Measurements from ENCODE around the gene CD180.

Gene CD180

DNA sequence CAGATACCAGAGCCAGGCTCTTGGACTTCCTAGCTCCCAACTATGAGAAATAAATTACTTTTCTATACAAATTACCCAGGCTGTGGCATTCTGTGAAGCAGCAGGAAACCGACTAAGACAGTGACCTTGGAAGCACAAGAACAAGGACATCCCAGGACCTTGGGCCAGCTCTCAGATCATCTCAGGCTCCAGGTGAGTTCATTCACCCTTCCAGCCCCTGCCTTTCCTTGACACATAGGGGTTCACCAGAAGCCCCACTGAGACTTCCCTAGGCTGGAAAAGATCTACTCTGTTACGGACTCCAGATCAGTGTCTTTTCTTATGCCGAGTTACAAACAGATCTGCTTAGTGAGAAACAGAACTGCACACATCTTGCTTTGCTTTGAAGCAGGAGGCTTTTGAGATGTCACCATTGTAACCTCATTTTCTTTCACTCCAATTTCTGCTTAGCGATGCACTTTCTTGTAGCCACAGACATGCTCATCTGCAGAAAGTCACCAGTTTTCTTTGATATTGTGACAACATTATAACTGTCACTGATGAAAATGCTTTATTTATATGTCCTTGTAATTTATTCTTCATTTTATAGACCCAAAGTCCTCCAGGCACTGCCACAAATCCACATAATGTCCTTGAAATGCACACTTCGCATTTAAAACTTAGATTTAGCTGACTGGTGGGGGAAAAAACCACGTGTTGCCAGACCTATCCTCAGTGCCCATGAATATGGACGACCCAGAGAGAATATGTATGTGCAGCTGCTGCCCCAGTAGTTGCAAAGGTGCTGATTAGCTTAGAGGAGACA is 8.1 kb downstream of the CD180 start:
- Histone ChIP-seq H3K36me3 (ENCODE audit: control insufficient read depth, insufficient read depth, low read length) (no peaks in the 10 kb centered on the region), H3K9ac (ENCODE audit: low read depth, low read length) (no peak overlapping the region), H3K9me3 (ENCODE audit: control insufficient read depth, insufficient read depth, low read length) (no peaks in the 10 kb centered on the region), H3K27me3 (ENCODE audit: control insufficient read depth, insufficient read depth, low read length) (peaks cover under 1% of the 10 kb centered on the region; the same call in 1 of the 2 replicates), H3K4me3 (ENCODE audit: low read depth, low read length) (no peak overlapping the region), H3K27ac (ENCODE audit: low read depth, low read length) (no peak overlapping the region), H3K4me1 (ENCODE audit: control insufficient read depth, insufficient read depth, low read length) (peaks cover 13% of the 10 kb centered on the region; the same call in 1 of the 2 replicates)

DNA sequence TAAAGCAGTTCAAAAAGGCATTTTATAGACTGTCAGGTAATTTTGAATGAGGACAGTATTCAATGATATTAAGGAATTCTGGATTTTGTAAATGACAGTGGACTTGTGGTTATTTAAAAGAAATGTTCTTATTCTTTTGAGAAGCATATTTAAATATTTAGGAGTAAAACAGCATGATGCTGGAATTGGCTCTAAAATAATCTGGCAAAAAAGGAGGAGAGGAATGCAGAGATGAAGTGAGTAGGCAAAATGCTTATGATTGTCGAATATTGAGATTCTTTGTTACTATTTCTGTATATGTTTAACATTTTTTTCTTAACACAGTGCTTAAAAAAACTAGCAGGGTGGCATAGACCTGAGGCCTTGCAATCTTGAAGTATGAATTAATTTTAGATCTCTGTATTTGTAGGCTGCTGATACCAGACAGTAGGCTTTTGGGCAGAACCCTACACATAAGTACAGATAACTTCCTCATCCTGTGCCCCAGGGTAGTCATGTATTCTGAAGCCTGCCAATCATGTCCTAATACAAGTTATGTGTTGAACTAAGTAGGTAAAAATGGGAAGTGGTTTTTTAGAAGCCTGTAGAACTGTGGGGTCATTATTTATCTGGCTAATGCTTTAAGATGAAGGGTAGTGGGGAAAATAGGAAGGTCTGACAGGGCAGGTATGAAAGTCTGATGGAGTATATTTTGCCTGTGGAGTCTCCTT is 9.4 kb downstream of the CD180 start:
- Histone ChIP-seq H3K27me3 (ENCODE audit: control insufficient read depth, insufficient read depth, low read length) (peaks cover 3% of the 10 kb centered on the region; the same call in 1 of the 2 replicates), H3K36me3 (ENCODE audit: control insufficient read depth, insufficient read depth, low read length) (no peaks in the 10 kb centered on the region), H3K9ac (ENCODE audit: low read depth, low read length) (no peak overlapping the region), H3K4me1 (ENCODE audit: control insufficient read depth, insufficient read depth, low read length) (peaks cover 22% of the 10 kb centered on the region), H3K9me3 (ENCODE audit: control insufficient read depth, insufficient read depth, low read length) (no peaks in the 10 kb centered on the region), H3K4me3 (ENCODE audit: low read depth, low read length) (no peak overlapping the region), H3K27ac (ENCODE audit: low read depth, low read length) (no peak overlapping the region)

DNA sequence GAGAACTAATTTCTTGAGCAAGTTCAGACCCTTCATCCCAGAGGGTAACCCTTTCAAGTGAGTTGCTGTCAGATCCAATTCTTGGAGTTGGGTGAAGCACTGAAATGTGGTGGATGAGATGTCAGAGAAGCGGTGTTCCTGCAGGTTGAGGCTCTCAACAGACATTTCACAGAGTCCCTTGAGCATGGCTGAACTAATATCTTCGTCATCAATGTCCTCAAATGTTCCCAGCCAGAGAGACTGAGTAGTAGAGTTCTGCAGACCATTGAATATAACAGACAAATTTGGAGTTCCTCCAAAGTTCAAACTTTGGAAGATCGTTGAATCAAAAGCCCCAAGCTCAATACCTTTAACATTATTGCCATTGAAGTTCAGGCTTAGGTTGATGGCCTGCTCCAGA is 12.7 kb downstream of the CD180 start:
- Histone ChIP-seq H3K27me3 (ENCODE audit: control insufficient read depth, insufficient read depth, low read length) (peaks cover 3% of the 10 kb centered on the region; the same call in 1 of the 2 replicates), H3K27ac (ENCODE audit: low read depth, low read length) (no peak overlapping the region), H3K4me3 (ENCODE audit: low read depth, low read length) (no peak overlapping the region), H3K9me3 (ENCODE audit: control insufficient read depth, insufficient read depth, low read length) (no peaks in the 10 kb centered on the region), H3K9ac (ENCODE audit: low read depth, low read length) (no peak overlapping the region), H3K4me1 (ENCODE audit: control insufficient read depth, insufficient read depth, low read length) (peaks cover 20% of the 10 kb centered on the region), H3K36me3 (ENCODE audit: control insufficient read depth, insufficient read depth, low read length) (no peaks in the 10 kb centered on the region)

DNA sequence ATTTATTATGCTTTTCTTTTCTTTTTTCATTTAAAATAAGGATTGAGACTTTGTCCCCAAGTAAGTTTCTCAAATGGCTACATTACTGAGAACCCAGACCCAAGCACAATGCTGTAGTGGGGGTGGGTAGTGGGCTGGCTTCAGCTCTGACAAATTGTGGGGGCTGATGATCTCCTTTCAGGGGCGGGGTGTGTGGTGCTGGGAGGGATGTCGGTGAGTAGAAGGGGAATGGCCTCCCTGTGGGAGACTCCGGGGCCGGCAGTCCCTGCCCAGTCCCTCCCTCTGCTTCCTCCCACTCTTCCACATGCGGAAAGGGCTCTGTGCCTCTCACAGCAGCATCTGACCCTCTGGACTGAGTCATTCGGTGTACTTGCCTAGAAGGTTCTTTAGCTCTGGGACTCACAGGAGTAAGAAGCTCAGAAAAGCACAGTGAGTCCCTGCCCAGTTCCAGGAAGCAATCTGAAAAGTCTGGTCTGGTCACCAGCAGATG is 14.3 kb downstream of the CD180 start:
- peaks cover 20% of the 10 kb centered on the region for H3K4me1 ChIP-seq (ENCODE audit: control insufficient read depth, insufficient read depth, low read length)
- H3K27ac ChIP-seq (ENCODE audit: low read depth, low read length): peak overlapping the region; percentile 84
- no peaks in the 10 kb centered on the region for H3K36me3 ChIP-seq (ENCODE audit: control insufficient read depth, insufficient read depth, low read length)
- H3K4me3 ChIP-seq (ENCODE audit: low read depth, low read length): no peak overlapping the region
- no peak overlapping the region for H3K9ac ChIP-seq (ENCODE audit: low read depth, low read length)
- peaks cover 2% of the 10 kb centered on the region; the same call in 1 of the 2 replicates for H3K9me3 ChIP-seq (ENCODE audit: control insufficient read depth, insufficient read depth, low read length)
- H3K27me3 ChIP-seq (ENCODE audit: control insufficient read depth, insufficient read depth, low read length): peaks cover 3% of the 10 kb centered on the region; the same call in 1 of the 2 replicates

DNA sequence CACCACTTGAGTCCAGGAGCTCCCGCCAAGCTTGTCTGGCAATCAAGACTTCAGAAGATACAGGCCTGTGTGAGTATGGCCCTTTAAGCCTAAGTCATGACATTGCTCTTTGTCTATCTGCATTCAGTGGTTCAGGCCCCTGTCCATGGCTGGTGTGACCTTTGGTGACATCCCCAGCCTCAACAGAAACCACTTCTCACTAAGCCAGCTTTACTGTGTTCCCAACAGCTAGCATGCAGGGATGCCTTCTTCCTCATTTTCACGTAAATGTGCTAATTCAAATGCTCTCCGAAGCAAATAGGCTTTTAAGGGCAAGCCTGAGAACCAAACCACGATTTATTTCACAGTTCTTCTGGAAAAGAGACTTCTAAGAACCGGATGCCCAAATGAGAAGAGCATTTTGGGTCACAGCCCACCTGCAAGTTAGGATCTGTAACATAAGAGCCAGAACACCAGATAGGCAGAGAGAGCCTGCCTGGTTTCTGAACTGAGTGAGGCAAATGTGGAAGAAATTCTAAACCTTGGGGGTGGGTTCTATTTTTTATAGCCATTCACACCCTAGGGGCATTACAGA is 14.9 kb downstream of the CD180 start:
- H3K4me3 ChIP-seq (ENCODE audit: low read depth, low read length): peak overlapping the region; percentile 3; the same call in 1 of the 2 replicates
- H3K27ac ChIP-seq (ENCODE audit: low read depth, low read length): peak overlapping the region; percentile 84
- H3K36me3 ChIP-seq (ENCODE audit: control insufficient read depth, insufficient read depth, low read length): no peaks in the 10 kb centered on the region

DNA sequence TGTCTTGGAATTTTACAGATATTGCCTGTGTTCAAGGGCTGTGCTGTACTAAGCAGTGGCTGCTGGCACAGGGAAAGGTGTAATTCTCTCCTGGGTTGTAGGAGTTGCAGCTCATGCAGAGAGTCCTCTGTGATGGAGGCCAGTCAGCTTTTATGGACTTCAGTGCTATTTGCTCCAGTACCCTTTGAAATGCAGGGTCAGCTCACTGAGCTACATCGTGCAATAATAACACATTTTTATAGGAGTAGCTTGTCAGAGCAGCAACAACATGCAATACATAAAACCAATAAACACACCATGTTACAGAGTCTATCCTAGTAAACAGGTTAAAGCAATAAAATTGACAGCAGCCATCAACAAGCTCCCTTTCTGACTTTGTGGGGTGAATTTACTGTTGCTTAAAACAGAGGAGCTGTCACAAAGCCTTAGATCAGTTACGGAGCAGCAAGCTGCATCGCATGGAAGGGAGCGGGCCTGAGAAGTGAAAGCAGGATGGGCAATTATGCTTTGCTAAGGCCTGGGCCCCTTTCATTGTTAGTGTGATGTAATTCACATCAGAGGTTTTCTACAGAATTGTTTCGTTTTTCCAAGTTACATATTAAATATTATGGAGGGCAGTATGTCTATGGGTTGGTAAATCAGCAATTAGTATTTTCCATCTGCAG is 16.8 kb downstream of the CD180 start:
- H3K4me1 ChIP-seq (ENCODE audit: control insufficient read depth, insufficient read depth, low read length): peaks cover 20% of the 10 kb centered on the region
- no peaks in the 10 kb centered on the region for H3K36me3 ChIP-seq (ENCODE audit: control insufficient read depth, insufficient read depth, low read length)
- no peak overlapping the region for H3K4me3 ChIP-seq (ENCODE audit: low read depth, low read length)
- H3K9me3 ChIP-seq (ENCODE audit: control insufficient read depth, insufficient read depth, low read length): peaks cover 4% of the 10 kb centered on the region; the same call in 1 of the 2 replicates
- H3K9ac ChIP-seq (ENCODE audit: low read depth, low read length): no peak overlapping the region
- H3K27ac ChIP-seq (ENCODE audit: low read depth, low read length): no peak overlapping the region
- H3K27me3 ChIP-seq (ENCODE audit: control insufficient read depth, insufficient read depth, low read length): peaks cover 3% of the 10 kb centered on the region; the same call in 1 of the 2 replicates

More for the DNA sequence above, 14.9 kb downstream of the CD180 start:
- H3K27me3 ChIP-seq (ENCODE audit: control insufficient read depth, insufficient read depth, low read length): peaks cover 3% of the 10 kb centered on the region; the same call in 1 of the 2 replicates
- H3K9me3 ChIP-seq (ENCODE audit: control insufficient read depth, insufficient read depth, low read length): peaks cover 4% of the 10 kb centered on the region; the same call in 1 of the 2 replicates
- no peak overlapping the region for H3K9ac ChIP-seq (ENCODE audit: low read depth, low read length)
- H3K4me1 ChIP-seq (ENCODE audit: control insufficient read depth, insufficient read depth, low read length): peaks cover 20% of the 10 kb centered on the region

DNA sequence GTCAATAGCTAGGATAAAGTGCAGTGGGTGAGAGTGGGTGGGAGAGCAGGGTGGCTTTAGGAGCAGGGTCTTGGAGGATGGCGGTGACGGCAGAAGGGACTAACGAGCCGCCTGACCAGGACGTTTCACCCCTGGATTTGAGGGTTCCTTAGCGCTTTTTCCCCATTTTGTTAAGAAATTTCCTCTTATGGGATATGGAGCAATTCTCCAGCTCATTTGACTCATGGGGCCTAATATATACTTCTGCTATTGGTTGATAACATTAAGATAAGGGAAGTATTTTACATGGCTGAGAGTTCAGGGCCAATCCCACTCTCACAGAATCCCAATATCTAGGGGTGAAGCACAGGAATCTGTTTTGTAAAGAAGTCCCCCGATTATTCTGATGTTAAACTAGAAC is 17.6 kb downstream of the CD180 start:
- no peak overlapping the region for H3K9ac ChIP-seq (ENCODE audit: low read depth, low read length)
- H3K9me3 ChIP-seq (ENCODE audit: control insufficient read depth, insufficient read depth, low read length): peaks cover 4% of the 10 kb centered on the region; the same call in 1 of the 2 replicates
- H3K4me1 ChIP-seq (ENCODE audit: control insufficient read depth, insufficient read depth, low read length): peaks cover 20% of the 10 kb centered on the region
- no peak overlapping the region for H3K27ac ChIP-seq (ENCODE audit: low read depth, low read length)
- no peak overlapping the region for H3K4me3 ChIP-seq (ENCODE audit: low read depth, low read length)
- peaks cover 3% of the 10 kb centered on the region; the same call in 1 of the 2 replicates for H3K27me3 ChIP-seq (ENCODE audit: control insufficient read depth, insufficient read depth, low read length)
- H3K36me3 ChIP-seq (ENCODE audit: control insufficient read depth, insufficient read depth, low read length): no peaks in the 10 kb centered on the region

DNA sequence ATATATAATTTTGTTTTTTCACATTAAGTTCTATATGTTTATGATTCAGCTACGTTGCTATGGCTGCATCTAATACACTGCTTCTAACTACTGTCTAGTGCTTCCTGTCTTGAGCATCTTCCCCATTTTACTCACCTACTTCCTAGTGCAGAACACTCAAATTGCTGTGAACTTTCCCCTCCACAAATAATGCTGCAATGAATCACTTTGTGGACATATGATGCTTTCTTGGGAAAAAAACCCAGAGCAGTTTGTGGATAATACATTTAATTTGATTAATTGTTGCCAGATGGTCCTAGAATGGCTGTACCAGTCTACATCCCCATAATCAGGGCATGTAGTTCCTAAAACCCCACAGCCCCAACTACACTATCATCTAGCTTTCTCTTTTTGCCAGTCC is 18.5 kb downstream of the CD180 start:
- no peak overlapping the region for H3K9ac ChIP-seq (ENCODE audit: low read depth, low read length)
- peaks cover 20% of the 10 kb centered on the region for H3K4me1 ChIP-seq (ENCODE audit: control insufficient read depth, insufficient read depth, low read length)
- H3K36me3 ChIP-seq (ENCODE audit: control insufficient read depth, insufficient read depth, low read length): no peaks in the 10 kb centered on the region
- H3K9me3 ChIP-seq (ENCODE audit: control insufficient read depth, insufficient read depth, low read length): peaks cover 4% of the 10 kb centered on the region; the same call in 1 of the 2 replicates
- H3K4me3 ChIP-seq (ENCODE audit: low read depth, low read length): no peak overlapping the region
- no peaks in the 10 kb centered on the region for H3K27me3 ChIP-seq (ENCODE audit: control insufficient read depth, insufficient read depth, low read length)
- H3K27ac ChIP-seq (ENCODE audit: low read depth, low read length): no peak overlapping the region

DNA sequence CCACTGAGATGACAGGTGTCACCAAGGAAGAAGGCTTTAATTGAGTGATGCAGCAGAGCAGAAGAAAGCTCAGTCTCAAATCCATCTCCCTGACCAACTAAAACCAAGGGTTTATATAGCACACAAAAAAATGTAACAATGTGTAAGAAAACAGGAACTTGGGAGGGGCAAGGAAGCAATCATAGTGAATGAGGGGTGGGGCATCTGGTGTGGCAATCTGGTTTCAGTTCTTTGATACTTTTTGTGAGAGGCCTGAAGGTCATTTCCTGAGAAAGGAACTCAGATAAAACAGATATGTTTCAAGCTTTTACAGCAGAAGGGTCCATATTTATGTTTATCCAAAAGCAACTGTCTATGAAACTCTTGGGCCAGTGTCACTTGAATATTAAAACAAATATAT is 19.7 kb downstream of the CD180 start:
- H3K36me3 ChIP-seq (ENCODE audit: control insufficient read depth, insufficient read depth, low read length): no peaks in the 10 kb centered on the region
- no peak overlapping the region for H3K9ac ChIP-seq (ENCODE audit: low read depth, low read length)
- H3K4me1 ChIP-seq (ENCODE audit: control insufficient read depth, insufficient read depth, low read length): peaks cover 9% of the 10 kb centered on the region
- H3K9me3 ChIP-seq (ENCODE audit: control insufficient read depth, insufficient read depth, low read length): peaks cover 4% of the 10 kb centered on the region; the same call in 1 of the 2 replicates
- H3K4me3 ChIP-seq (ENCODE audit: low read depth, low read length): no peak overlapping the region
- H3K27me3 ChIP-seq (ENCODE audit: control insufficient read depth, insufficient read depth, low read length): no peaks in the 10 kb centered on the region
- no peak overlapping the region for H3K27ac ChIP-seq (ENCODE audit: low read depth, low read length)

DNA sequence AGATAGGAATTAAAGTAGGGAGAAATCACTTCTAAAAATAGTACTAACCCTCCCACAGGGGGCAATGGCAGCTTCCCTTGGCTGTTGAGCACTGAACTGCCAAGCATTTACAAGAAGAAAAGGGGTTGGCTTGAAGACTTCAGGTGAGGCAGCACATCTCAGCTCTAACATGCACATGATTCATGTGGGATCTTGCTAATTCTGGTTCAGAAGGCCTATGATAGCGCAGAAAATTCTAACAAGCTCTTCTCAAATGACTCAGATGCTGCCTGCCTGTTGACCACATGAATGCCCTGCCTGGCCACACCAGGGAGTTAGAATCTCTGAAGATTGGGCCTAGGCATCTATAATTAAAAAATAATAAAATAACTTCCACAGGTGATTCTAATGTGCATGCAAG is 22.6 kb downstream of the CD180 start:
- Histone ChIP-seq H3K9ac (ENCODE audit: low read depth, low read length) (no peak overlapping the region), H3K4me3 (ENCODE audit: low read depth, low read length) (no peak overlapping the region), H3K9me3 (ENCODE audit: control insufficient read depth, insufficient read depth, low read length) (peaks cover 4% of the 10 kb centered on the region; the same call in 1 of the 2 replicates), H3K4me1 (ENCODE audit: control insufficient read depth, insufficient read depth, low read length) (no peaks in the 10 kb centered on the region), H3K27me3 (ENCODE audit: control insufficient read depth, insufficient read depth, low read length) (no peaks in the 10 kb centered on the region), H3K36me3 (ENCODE audit: control insufficient read depth, insufficient read depth, low read length) (no peaks in the 10 kb centered on the region), H3K27ac (ENCODE audit: low read depth, low read length) (no peak overlapping the region)
